HL-60 (cell line): ENCODE data around the gene NSMCE4A.

Experiments
- GABPA ChIP-seq: IDR thresholded peaks from 2 replicates; pipeline ENCODE4 v1.6.1; 2012; ENCODE audit warnings: low read depth
- POLR2AphosphoS5 ChIP-seq: IDR thresholded peaks from 2 replicates; pipeline ENCODE4 v1.6.1; 2012; ENCODE audit warnings: low read depth
- SPI1 ChIP-seq: IDR thresholded peaks from 2 replicates; pipeline ENCODE4 v1.6.1; 2012; ENCODE audit warnings: low read depth, mild to moderate bottlenecking, borderline replicate concordance
- TF ChIP-seq, protein P1 (sequence below): IDR thresholded peaks from one replicate; pipeline ENCODE4 v1.5.1; 2011; ENCODE audit warnings: low read length, control low read depth, inconsistent platforms; ENCODE audit not compliant: insufficient read depth
- TF ChIP-seq, protein P2 (sequence below): IDR thresholded peaks from 2 replicates; pipeline ENCODE4 v1.6.1; 2012; ENCODE audit warnings: low read depth; ENCODE audit not compliant: insufficient replicate concordance

DNA sequence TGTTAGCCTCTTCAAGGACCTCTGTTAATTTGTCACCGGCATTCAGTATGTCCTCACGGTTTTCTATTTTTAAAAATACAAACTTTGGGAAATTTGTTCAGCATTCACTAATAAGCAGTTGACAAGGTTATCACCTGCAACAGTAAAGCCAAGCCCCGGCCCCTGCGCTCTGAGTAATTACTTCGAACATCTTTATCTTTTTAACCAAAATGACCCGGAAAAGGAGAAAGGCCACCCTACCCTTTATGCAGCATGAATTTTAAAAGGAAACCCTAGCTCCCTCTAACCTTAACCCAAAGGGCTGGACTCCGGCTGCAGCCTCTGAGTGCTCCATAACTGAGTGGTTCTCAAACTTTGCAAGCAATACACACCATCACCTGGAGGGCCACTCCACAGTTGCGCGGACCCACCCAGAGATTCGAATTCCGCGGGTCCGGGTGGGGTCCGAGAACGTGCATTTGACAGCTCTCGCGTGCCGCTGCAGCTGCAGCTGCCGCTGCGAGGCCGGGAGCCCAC, 940 bp downstream of the NSMCE4A start:
- TF ChIP-seq, protein P1, sequence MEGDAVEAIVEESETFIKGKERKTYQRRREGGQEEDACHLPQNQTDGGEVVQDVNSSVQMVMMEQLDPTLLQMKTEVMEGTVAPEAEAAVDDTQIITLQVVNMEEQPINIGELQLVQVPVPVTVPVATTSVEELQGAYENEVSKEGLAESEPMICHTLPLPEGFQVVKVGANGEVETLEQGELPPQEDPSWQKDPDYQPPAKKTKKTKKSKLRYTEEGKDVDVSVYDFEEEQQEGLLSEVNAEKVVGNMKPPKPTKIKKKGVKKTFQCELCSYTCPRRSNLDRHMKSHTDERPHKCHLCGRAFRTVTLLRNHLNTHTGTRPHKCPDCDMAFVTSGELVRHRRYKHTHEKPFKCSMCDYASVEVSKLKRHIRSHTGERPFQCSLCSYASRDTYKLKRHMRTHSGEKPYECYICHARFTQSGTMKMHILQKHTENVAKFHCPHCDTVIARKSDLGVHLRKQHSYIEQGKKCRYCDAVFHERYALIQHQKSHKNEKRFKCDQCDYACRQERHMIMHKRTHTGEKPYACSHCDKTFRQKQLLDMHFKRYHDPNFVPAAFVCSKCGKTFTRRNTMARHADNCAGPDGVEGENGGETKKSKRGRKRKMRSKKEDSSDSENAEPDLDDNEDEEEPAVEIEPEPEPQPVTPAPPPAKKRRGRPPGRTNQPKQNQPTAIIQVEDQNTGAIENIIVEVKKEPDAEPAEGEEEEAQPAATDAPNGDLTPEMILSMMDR = no peak
- TF ChIP-seq POLR2AphosphoS5 = no peak
- TF ChIP-seq, protein P2, sequence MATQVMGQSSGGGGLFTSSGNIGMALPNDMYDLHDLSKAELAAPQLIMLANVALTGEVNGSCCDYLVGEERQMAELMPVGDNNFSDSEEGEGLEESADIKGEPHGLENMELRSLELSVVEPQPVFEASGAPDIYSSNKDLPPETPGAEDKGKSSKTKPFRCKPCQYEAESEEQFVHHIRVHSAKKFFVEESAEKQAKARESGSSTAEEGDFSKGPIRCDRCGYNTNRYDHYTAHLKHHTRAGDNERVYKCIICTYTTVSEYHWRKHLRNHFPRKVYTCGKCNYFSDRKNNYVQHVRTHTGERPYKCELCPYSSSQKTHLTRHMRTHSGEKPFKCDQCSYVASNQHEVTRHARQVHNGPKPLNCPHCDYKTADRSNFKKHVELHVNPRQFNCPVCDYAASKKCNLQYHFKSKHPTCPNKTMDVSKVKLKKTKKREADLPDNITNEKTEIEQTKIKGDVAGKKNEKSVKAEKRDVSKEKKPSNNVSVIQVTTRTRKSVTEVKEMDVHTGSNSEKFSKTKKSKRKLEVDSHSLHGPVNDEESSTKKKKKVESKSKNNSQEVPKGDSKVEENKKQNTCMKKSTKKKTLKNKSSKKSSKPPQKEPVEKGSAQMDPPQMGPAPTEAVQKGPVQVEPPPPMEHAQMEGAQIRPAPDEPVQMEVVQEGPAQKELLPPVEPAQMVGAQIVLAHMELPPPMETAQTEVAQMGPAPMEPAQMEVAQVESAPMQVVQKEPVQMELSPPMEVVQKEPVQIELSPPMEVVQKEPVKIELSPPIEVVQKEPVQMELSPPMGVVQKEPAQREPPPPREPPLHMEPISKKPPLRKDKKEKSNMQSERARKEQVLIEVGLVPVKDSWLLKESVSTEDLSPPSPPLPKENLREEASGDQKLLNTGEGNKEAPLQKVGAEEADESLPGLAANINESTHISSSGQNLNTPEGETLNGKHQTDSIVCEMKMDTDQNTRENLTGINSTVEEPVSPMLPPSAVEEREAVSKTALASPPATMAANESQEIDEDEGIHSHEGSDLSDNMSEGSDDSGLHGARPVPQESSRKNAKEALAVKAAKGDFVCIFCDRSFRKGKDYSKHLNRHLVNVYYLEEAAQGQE = no peak
- no peak for TF ChIP-seq GABPA
- TF ChIP-seq SPI1 = no peak
